ENCODE data around the gene HTT-AS. TPM values are rescaled to one million over a fixed set of nuclear protein-coding genes. Genes with fewer than 3 reads are reported as not detected.

Gene HTT-AS
- total RNA-seq, 1 experiment from 2014 or later = not detected

DNA sequence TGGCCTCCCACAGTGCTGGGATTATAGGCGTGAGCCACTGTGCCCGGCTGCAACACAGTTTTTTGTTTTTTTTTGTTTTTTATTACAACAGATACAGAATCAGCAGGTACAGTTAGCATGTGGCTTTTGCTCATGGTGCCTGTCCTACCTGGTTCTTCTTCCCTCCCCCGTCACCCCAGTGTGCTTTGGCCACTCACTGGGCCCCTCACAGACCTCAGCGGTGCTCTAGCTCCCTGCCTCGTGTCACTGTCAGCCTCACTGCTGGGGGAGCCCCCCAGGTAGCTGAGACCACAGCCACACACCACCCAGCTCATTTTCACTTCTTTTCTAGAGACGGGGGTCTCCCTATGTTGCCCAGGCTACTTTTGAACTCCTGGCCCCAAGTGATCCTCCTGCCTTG, 38.7 kb downstream of the HTT-AS start:
- H3K4me1 ChIP-seq = no peaks in the 10 kb centered on the region
- ChIA-PET CTCF (interaction anchor here (0.6 kb wide), 1 partner anchor 72 kb away, joined by 3 read pairs; the partner anchor contains the start of genes GRK4 and NOP14), POLR2A (no interaction called here)
- no TSS peak for BruUV-seq (replicated peaks)
- DNase-seq = no peak
- no peaks in the 10 kb centered on the region for H3K27me3 Mint-ChIP-seq (ENCODE audit: insufficient read depth, unreplicated experiment)
- no peak overlapping the region for H3K27ac Mint-ChIP-seq (ENCODE audit: unreplicated experiment)
- no peaks in the 10 kb centered on the region for H3K4me1 Mint-ChIP-seq (ENCODE audit: low read depth, unreplicated experiment)
- no peaks in the 10 kb centered on the region for H3K36me3 Mint-ChIP-seq (ENCODE audit: insufficient read depth, unreplicated experiment)
- H3K4me3 Mint-ChIP-seq (ENCODE audit: unreplicated experiment) = no peak overlapping the region
- no peaks in the 10 kb centered on the region for H3K36me3 ChIP-seq (ENCODE audit: control insufficient read depth, insufficient read depth, low read length)
- H3K27me3 ChIP-seq (replicated peaks; ENCODE audit: control insufficient read depth, insufficient read depth, low read length) = no peaks in the 10 kb centered on the region
- intact Hi-C loops (cut with micrococcal nuclease; ENCODE audit: unreplicated experiment) = no loop called here
- H3K4me3 ChIP-seq (ENCODE audit: low read depth, low read length) = no peak overlapping the region
- no peaks in the 10 kb centered on the region for H3K9me3 ChIP-seq
- no peaks in the 10 kb centered on the region for H3K9me3 Mint-ChIP-seq (ENCODE audit: unreplicated experiment)
- TF ChIP-seq, protein P1, sequence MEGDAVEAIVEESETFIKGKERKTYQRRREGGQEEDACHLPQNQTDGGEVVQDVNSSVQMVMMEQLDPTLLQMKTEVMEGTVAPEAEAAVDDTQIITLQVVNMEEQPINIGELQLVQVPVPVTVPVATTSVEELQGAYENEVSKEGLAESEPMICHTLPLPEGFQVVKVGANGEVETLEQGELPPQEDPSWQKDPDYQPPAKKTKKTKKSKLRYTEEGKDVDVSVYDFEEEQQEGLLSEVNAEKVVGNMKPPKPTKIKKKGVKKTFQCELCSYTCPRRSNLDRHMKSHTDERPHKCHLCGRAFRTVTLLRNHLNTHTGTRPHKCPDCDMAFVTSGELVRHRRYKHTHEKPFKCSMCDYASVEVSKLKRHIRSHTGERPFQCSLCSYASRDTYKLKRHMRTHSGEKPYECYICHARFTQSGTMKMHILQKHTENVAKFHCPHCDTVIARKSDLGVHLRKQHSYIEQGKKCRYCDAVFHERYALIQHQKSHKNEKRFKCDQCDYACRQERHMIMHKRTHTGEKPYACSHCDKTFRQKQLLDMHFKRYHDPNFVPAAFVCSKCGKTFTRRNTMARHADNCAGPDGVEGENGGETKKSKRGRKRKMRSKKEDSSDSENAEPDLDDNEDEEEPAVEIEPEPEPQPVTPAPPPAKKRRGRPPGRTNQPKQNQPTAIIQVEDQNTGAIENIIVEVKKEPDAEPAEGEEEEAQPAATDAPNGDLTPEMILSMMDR (IDR thresholded peaks at IDR 0.05; ENCODE audit: insufficient read depth in 1 of 2, low read depth in 1 of 2, low read length in 1 of 2, severe bottlenecking in 1 of 2, unreplicated experiment in 1 of 2) = no peak

DNA sequence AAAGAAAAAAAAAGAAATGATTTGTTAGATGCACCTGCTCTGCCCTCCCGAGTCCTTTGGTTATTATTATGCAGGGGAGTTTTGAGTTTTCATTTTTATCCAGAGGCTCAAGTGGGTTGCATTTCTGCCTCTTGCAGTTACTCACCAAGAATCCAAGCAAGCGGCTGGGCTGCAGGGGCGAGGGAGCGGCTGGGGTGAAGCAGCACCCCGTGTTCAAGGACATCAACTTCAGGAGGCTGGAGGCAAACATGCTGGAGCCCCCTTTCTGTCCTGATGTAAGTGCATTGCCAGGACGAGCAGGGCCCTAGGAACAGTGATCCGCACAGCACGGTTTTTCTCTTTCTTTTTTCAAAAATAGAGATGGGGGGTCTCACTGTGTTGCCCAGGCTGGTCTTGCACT, 39.1 kb downstream of the HTT-AS start:
- BruUV-seq (replicated peaks) = no TSS peak
- H3K36me3 ChIP-seq (ENCODE audit: control insufficient read depth, insufficient read depth, low read length) = no peaks in the 10 kb centered on the region
- POLR2A ChIA-PET = no interaction called here
- no peaks in the 10 kb centered on the region for H3K27me3 Mint-ChIP-seq (ENCODE audit: insufficient read depth, unreplicated experiment)
- TF ChIP-seq, protein P1 (IDR thresholded peaks at IDR 0.05; ENCODE audit: insufficient read depth in 1 of 2, low read depth in 1 of 2, low read length in 1 of 2, severe bottlenecking in 1 of 2, unreplicated experiment in 1 of 2) = no peak
- H3K36me3 Mint-ChIP-seq (ENCODE audit: insufficient read depth, unreplicated experiment) = no peaks in the 10 kb centered on the region
- no peaks in the 10 kb centered on the region for H3K4me1 Mint-ChIP-seq (ENCODE audit: low read depth, unreplicated experiment)
- H3K4me3 Mint-ChIP-seq (ENCODE audit: unreplicated experiment) = no peak overlapping the region
- no peaks in the 10 kb centered on the region for H3K9me3 Mint-ChIP-seq (ENCODE audit: unreplicated experiment)
- no peak overlapping the region for H3K27ac Mint-ChIP-seq (ENCODE audit: unreplicated experiment)
- DNase-seq = no peak
- CTCF ChIA-PET = interaction anchor here (0.6 kb wide), 2 partner anchors 40 to 72 kb away, joined by 3 read pairs; partner anchors contain the start of genes GRK4 and NOP14
- no peaks in the 10 kb centered on the region for H3K27me3 ChIP-seq (replicated peaks; ENCODE audit: control insufficient read depth, insufficient read depth, low read length)
- intact Hi-C loops (cut with micrococcal nuclease; ENCODE audit: unreplicated experiment) = no loop called here
- H3K4me1 ChIP-seq = no peaks in the 10 kb centered on the region
- no peaks in the 10 kb centered on the region for H3K9me3 ChIP-seq
- H3K4me3 ChIP-seq (ENCODE audit: low read depth, low read length) = no peak overlapping the region

DNA sequence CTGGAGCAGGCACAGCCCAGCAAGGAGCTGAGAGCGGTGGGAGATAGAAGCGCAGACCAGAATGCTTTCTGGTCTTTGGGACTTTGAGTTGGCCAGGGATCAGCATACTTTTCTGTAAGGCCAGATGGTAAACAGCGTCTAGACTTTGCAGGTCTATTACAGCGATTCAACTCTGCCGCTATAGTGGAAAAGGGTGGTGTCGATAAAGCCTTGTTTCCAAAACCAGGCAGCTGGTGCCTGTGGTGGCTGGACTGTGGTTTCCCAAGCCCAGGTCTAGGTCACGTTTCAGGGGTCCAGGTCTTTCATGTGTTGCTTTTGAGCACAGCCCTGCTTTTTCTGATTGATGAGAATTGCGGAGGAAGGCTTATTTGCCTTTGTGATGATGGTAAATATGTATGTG, 40.1 kb downstream of the HTT-AS start:
- H3K4me1 ChIP-seq = no peaks in the 10 kb centered on the region
- no TSS peak for BruUV-seq (replicated peaks)
- H3K9me3 ChIP-seq = no peaks in the 10 kb centered on the region
- POLR2A ChIA-PET = no interaction called here
- Mint-ChIP-seq H3K36me3 (ENCODE audit: insufficient read depth, unreplicated experiment) (no peaks in the 10 kb centered on the region), H3K27ac (ENCODE audit: unreplicated experiment) (no peak overlapping the region), H3K27me3 (ENCODE audit: insufficient read depth, unreplicated experiment) (no peaks in the 10 kb centered on the region), H3K4me3 (ENCODE audit: unreplicated experiment) (no peak overlapping the region), H3K4me1 (ENCODE audit: low read depth, unreplicated experiment) (no peaks in the 10 kb centered on the region), H3K9me3 (ENCODE audit: unreplicated experiment) (no peaks in the 10 kb centered on the region)
- no peaks in the 10 kb centered on the region for H3K27me3 ChIP-seq (replicated peaks; ENCODE audit: control insufficient read depth, insufficient read depth, low read length)
- no peaks in the 10 kb centered on the region for H3K36me3 ChIP-seq (ENCODE audit: control insufficient read depth, insufficient read depth, low read length)
- no peak overlapping the region for H3K4me3 ChIP-seq (ENCODE audit: low read depth, low read length)
- intact Hi-C loops (cut with micrococcal nuclease; ENCODE audit: unreplicated experiment) = no loop called here
- CTCF ChIA-PET = interaction anchor here (0.6 kb wide), 1 partner anchor 20 kb away, joined by 3 read pairs; no protein-coding TSS in a partner anchor
- TF ChIP-seq, protein P1 (IDR thresholded peaks at IDR 0.05; ENCODE audit: insufficient read depth in 1 of 2, low read depth in 1 of 2, low read length in 1 of 2, severe bottlenecking in 1 of 2, unreplicated experiment in 1 of 2) = no peak
- DNase-seq = no peak

Data from Caco-2 (cell line).